H9 (cell line): ENCODE measurements around the gene DNASE1L2. TPM values are rescaled to one million over a fixed set of nuclear protein-coding genes. Genes with fewer than 3 reads are reported as not detected.
"Not testable (repeated sequence)": the region's sequence is repeated elsewhere in the genome, so short reads cannot be mapped to it uniquely, and the experiment has no call there.

ENCODE experiments used
- DNase-seq: peaks from one replicate; pipeline ENCODE4 v3.0.0-alpha.2; 2017
- H2AFZ ChIP-seq: one replicate; pipeline ENCODE4 v1.6.1; 2013; ENCODE audit warnings: mild to moderate bottlenecking, low read length, control low read depth, moderate library complexity
- H2AK5ac ChIP-seq: 2 replicates; pipeline ENCODE4 v1.6.1; 2013; ENCODE audit warnings: low read length, control low read depth, mixed read lengths; ENCODE audit not compliant: insufficient read length
- H2BK120ac ChIP-seq: one replicate; pipeline ENCODE4 v1.6.1; 2013; ENCODE audit warnings: low read depth, mild to moderate bottlenecking, low read length, control low read depth, inconsistent platforms; ENCODE audit not compliant: poor library complexity, severe bottlenecking
- H2BK12ac ChIP-seq: 2 replicates; pipeline ENCODE4 v1.6.1; 2013; ENCODE audit warnings: low read length, control low read depth, mixed read lengths, low read depth; ENCODE audit not compliant: insufficient read length
- H2BK15ac ChIP-seq: 2 replicates; pipeline ENCODE4 v1.6.1; 2013; ENCODE audit warnings: low read depth, low read length, control low read depth
- H2BK20ac ChIP-seq: one replicate; pipeline ENCODE4 v1.6.1; 2013; ENCODE audit warnings: low read depth, mild to moderate bottlenecking, low read length, control low read depth, inconsistent platforms; ENCODE audit not compliant: poor library complexity, severe bottlenecking
- H2BK5ac ChIP-seq: 2 replicates; pipeline ENCODE4 v1.6.1; 2013; ENCODE audit warnings: low read length, control low read depth, mixed read lengths; ENCODE audit not compliant: insufficient read length
- H3K14ac ChIP-seq: 2 replicates; pipeline ENCODE4 v1.6.1; 2013; ENCODE audit warnings: low read length, control low read depth; ENCODE audit not compliant: insufficient read depth
- H3K18ac ChIP-seq: 2 replicates; pipeline ENCODE4 v1.6.1; 2013; ENCODE audit warnings: low read depth, mild to moderate bottlenecking, mixed read lengths, low read length, control low read depth; ENCODE audit not compliant: insufficient read length
- H3K23ac ChIP-seq: 2 replicates; pipeline ENCODE4 v1.6.1; 2013; ENCODE audit warnings: low read length, control low read depth, mixed read lengths, low read depth; ENCODE audit not compliant: insufficient read length
- H3K23me2 ChIP-seq: 2 replicates; pipeline ENCODE4 v1.6.1; 2013; ENCODE audit warnings: low read depth, mild to moderate bottlenecking, mixed read lengths, low read length, control low read depth; ENCODE audit not compliant: insufficient read length, poor library complexity, severe bottlenecking
- H3K27ac ChIP-seq: 2 replicates; pipeline ENCODE4 v1.5.1; 2013; ENCODE audit warnings: low read length, control low read depth, mixed read lengths, low read depth; ENCODE audit not compliant: insufficient read length
- H3K27me3 ChIP-seq: 2 replicates; pipeline ENCODE4 v1.6.1; 2013; ENCODE audit warnings: low read length, control low read depth, inconsistent platforms; ENCODE audit not compliant: insufficient read depth
- H3K4ac ChIP-seq: 2 replicates; pipeline ENCODE4 v1.6.1; 2013; ENCODE audit warnings: low read depth, mild to moderate bottlenecking, control low read depth, inconsistent platforms, low read length, moderate library complexity
- H3K4me1 ChIP-seq: 2 replicates; pipeline ENCODE4 v1.6.1; 2013; ENCODE audit warnings: low read length, control low read depth, inconsistent platforms; ENCODE audit not compliant: insufficient read depth
- H3K4me2 ChIP-seq: 2 replicates; pipeline ENCODE4 v1.6.1; 2013; ENCODE audit warnings: low read length, control low read depth, mixed read lengths; ENCODE audit not compliant: insufficient read length, insufficient read depth
- H3K56ac ChIP-seq: 2 replicates; pipeline ENCODE4 v1.6.1; 2013; ENCODE audit warnings: low read depth, mild to moderate bottlenecking, mixed read lengths, low read length, control low read depth; ENCODE audit not compliant: insufficient read length
- H3K79me1 ChIP-seq: 2 replicates; pipeline ENCODE4 v1.6.1; 2013; ENCODE audit warnings: low read depth, mild to moderate bottlenecking, moderate library complexity, low read length, control low read depth, inconsistent platforms; ENCODE audit not compliant: insufficient read depth, poor library complexity, severe bottlenecking
- H3K79me2 ChIP-seq: 2 replicates; pipeline ENCODE4 v1.6.1; 2013; ENCODE audit warnings: low read length, control low read depth, inconsistent platforms; ENCODE audit not compliant: insufficient read depth
- H3K9ac ChIP-seq: 2 replicates; pipeline ENCODE4 v1.6.1; 2013; ENCODE audit warnings: low read length, control low read depth, mixed read lengths; ENCODE audit not compliant: insufficient read length; ENCODE audit errors: extremely low read depth
- H3K9me3 ChIP-seq: one replicate; pipeline ENCODE4 v1.6.1; 2013; ENCODE audit warnings: low read depth, low read length, inconsistent platforms; ENCODE audit not compliant: control insufficient read depth
- H3T11ph ChIP-seq: one replicate; pipeline ENCODE4 v1.6.1; 2013; ENCODE audit warnings: mild to moderate bottlenecking, low read length, control low read depth, inconsistent platforms
- H4K20me1 ChIP-seq: one replicate; pipeline ENCODE4 v1.6.1; 2013; ENCODE audit not compliant: control insufficient read depth, insufficient read length, insufficient read depth
- H4K5ac ChIP-seq: 2 replicates; pipeline ENCODE4 v1.6.1; 2013; ENCODE audit warnings: low read depth, mild to moderate bottlenecking, mixed read lengths, low read length, control low read depth; ENCODE audit not compliant: insufficient read length
- H4K8ac ChIP-seq: replicated peaks from 2 replicates; pipeline ENCODE4 v1.6.1; 2013; ENCODE audit warnings: low read length, control low read depth, mixed read lengths, low read depth; ENCODE audit not compliant: insufficient read length
- H4K91ac ChIP-seq: 2 replicates; pipeline ENCODE4 v1.6.1; 2013; ENCODE audit warnings: low read depth, mild to moderate bottlenecking, moderate library complexity, mixed read lengths, low read length, control low read depth; ENCODE audit not compliant: insufficient read length
- H3K27ac Mint-ChIP-seq, 3 experiments: 2 replicates in 2 of 3; 3 replicates in 1 of 3; pipeline ENCODE4 v1.8.0; 2020 to 2021; ENCODE audit warnings: mixed read lengths in 3 of 3, mild to moderate bottlenecking in 1 of 3, moderate library complexity in 1 of 3
- H3K27me3 Mint-ChIP-seq: 2 replicates; pipeline ENCODE4 v1.8.0; 2021; ENCODE audit warnings: low read depth, mild to moderate bottlenecking, moderate library complexity, mixed read lengths
- H3K36me3 Mint-ChIP-seq, 3 experiments: 2 replicates in 2 of 3; 3 replicates in 1 of 3; pipeline ENCODE4 v1.8.0; 2020 to 2021; ENCODE audit warnings: low read depth in 3 of 3, mixed read lengths in 3 of 3; ENCODE audit not compliant: insufficient read depth in 1 of 3
- H3K4me1 Mint-ChIP-seq, 2 experiments: 2 replicates each; pipeline ENCODE4 v1.8.0; 2020; ENCODE audit warnings: mixed read lengths in 2 of 2
- H3K4me3 Mint-ChIP-seq, 2 experiments: 2 replicates in 1 of 2; 3 replicates in 1 of 2; pipeline ENCODE4 v1.8.0; 2020 to 2021; ENCODE audit warnings: mild to moderate bottlenecking in 2 of 2, mixed read lengths in 2 of 2, moderate library complexity in 1 of 2
- H3K9me3 Mint-ChIP-seq, 2 experiments: 2 replicates in 1 of 2; 3 replicates in 1 of 2; pipeline ENCODE4 v1.8.0; 2020; ENCODE audit warnings: mild to moderate bottlenecking in 2 of 2, mixed read lengths in 2 of 2, moderate library complexity in 1 of 2
- WGBS: extraction: QIAGEN DNeasy Blood & Tissue Kit; methylation state at CpG from one replicate; pipeline ENCODE4 v1.1.7; 2013; ENCODE audit warnings: missing lambda C conversion rate, low lambda C conversion rate, mixed read lengths; ENCODE audit not compliant: insufficient read length; ENCODE audit errors: extremely low coverage; 5-methylcytosine and 5-hydroxymethylcytosine counted together
- total RNA-seq: library from RNA; stranded (reverse); gene quantifications from 2 replicates; pipeline ENCODE4 v1.2.1, GENCODE V29; 2021

The DNASE1L2 gene
- total RNA-seq, 1 experiment from 2014 or later = 2.5 TPM

DNA sequence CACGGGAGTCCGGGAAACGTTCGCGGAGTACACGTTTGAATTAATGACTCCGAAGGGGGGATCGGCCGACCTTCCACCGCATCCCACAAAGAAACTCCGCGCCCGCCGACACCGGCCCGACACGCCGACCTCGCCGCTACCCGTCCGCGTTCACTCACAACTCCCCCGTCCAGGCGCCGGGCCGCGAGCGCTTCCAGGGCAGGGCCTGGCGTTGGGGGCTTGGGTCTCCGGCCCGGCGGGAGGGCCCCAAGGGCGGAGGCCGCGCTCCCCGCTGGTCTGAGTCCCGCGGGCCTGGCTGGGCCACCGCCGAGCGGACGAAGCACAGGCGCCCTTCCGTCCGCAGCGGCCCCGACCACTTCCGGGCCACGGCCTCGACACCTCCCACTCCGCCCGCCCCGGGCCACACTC lies 31.3 kb downstream of the DNASE1L2 start:
- Histone ChIP-seq H3K18ac (peak overlapping the region; percentile 95), H3K4me2 (peak overlapping the region; percentile 47), H3K14ac (peak overlapping the region; percentile 97), H3K4ac (peak overlapping the region; percentile 33), H3K56ac (peak overlapping the region; percentile 15), H3K27ac (peak overlapping the region; percentile 62), H2BK5ac (peak overlapping the region; percentile 86), H4K5ac (peak overlapping the region; percentile 48), H3K79me2 (peaks cover 39% of the 10 kb centered on the region), H3K9ac (peak overlapping the region; percentile 96)
- not testable (repeated sequence) for H3T11ph ChIP-seq, H2BK120ac ChIP-seq, H2AK5ac ChIP-seq, DNase-seq, H2BK20ac ChIP-seq, H4K8ac ChIP-seq, H4K20me1 ChIP-seq, H2AFZ ChIP-seq, H3K27me3 ChIP-seq, H3K9me3 Mint-ChIP-seq, H2BK12ac ChIP-seq, H3K23ac ChIP-seq, H4K91ac ChIP-seq, H3K27me3 Mint-ChIP-seq, H3K79me1 ChIP-seq, H3K23me2 ChIP-seq, H3K9me3 ChIP-seq, H3K4me1 ChIP-seq, H2BK15ac ChIP-seq
- Mint-ChIP-seq H3K4me3 (peak overlapping the region; percentile 87 to 90), H3K27ac (peak overlapping the region; percentile 98 to 100 (median 99)), H3K4me1 (peaks cover 26% of the 10 kb centered on the region in 2 experiments), H3K36me3 (peaks cover 29 to 44% (median 40%) of the 10 kb centered on the region in 3 experiments; a peak in 6 of 7 replicates)
- no CpG with 5 or more reads among the region's 54 CpGs for WGBS
